Naive thymus-derived CD4-positive, alpha-beta T cell (primary cell): ENCODE measurements around the gene DYNLT4. TPM values are rescaled to one million over a fixed set of nuclear protein-coding genes. Genes with fewer than 3 reads are reported as not detected.

Experiments used
- ATAC-seq: fragments of 150-1000 bp; cut with Tn5 transposase; 2 replicates; pipeline ENCODE4 v1.10.0; 2021; ENCODE audit warnings: mild to moderate bottlenecking, moderate library complexity
- CTCF ChIA-PET: fragments of 350-600 bp; sonication (Branson Sonifier 250); formaldehyde crosslinking; loops from one replicate; lab custom pipeline; 2021; ENCODE audit warnings: antibody characterized with exemption; lab: Charles Lee
- POLR2A ChIA-PET: fragments of 350-600 bp; sonication (Branson Sonifier 250); formaldehyde crosslinking; loops from one replicate; lab custom pipeline; 2021; ENCODE audit warnings: antibody characterized with exemption, inconsistent platforms; lab: Charles Lee
- DNase-seq, 9 donors: peaks; one replicate each; pipeline versions ENCODE4 v3.0.0 to v3.0.0-alpha.2; 2020 to 2022; ENCODE audit warnings: mixed read lengths in 1 of 9
- H3K27ac ChIP-seq: one replicate; pipeline ENCODE4 v1.7.0; 2013; ENCODE audit warnings: mild to moderate bottlenecking, low read depth, low read length, moderate library complexity
- H3K27me3 ChIP-seq, 2 donors: one replicate each; pipeline ENCODE4 v1.7.0; 2013; ENCODE audit warnings: low read length in 2 of 2, mild to moderate bottlenecking in 2 of 2, moderate library complexity in 2 of 2; ENCODE audit not compliant: control insufficient read depth in 2 of 2, insufficient read depth in 2 of 2
- H3K36me3 ChIP-seq, 3 experiments: 1 replicate in 2 of 3; 2 replicates in 1 of 3; pipeline ENCODE4 v1.7.0; 2013; ENCODE audit warnings: low read length in 3 of 3, mild to moderate bottlenecking in 3 of 3, moderate library complexity in 1 of 3; ENCODE audit not compliant: insufficient read depth in 3 of 3, control insufficient read depth in 2 of 3
- H3K4me1 ChIP-seq, 2 donors: one replicate each; pipeline ENCODE4 v1.7.0; 2013; ENCODE audit warnings: low read length in 2 of 2, mild to moderate bottlenecking in 2 of 2, moderate library complexity in 1 of 2; ENCODE audit not compliant: control insufficient read depth in 2 of 2, insufficient read depth in 2 of 2
- H3K4me3 ChIP-seq: 2 replicates; pipeline ENCODE4 v1.7.0; 2013; ENCODE audit warnings: mild to moderate bottlenecking, low read length
- H3K9me3 ChIP-seq, 3 experiments: 1 replicate in 2 of 3; 2 replicates in 1 of 3; pipeline ENCODE4 v1.7.0; 2013; ENCODE audit warnings: low read length in 3 of 3; ENCODE audit not compliant: control insufficient read depth in 2 of 3
- H3K27ac Mint-ChIP-seq, 9 donors: one replicate each; pipeline ENCODE4 v1.8.0; 2020 to 2022; ENCODE audit warnings: mixed read lengths in 9 of 9, mild to moderate bottlenecking in 8 of 9, moderate library complexity in 5 of 9, inconsistent platforms in 2 of 9
- H3K27me3 Mint-ChIP-seq, 5 donors: one replicate each; pipeline ENCODE4 v1.8.0; 2021 to 2022; ENCODE audit warnings: mixed read lengths in 5 of 5, mild to moderate bottlenecking in 1 of 5
- H3K36me3 Mint-ChIP-seq, 5 donors: one replicate each; pipeline ENCODE4 v1.8.0; 2020 to 2022; ENCODE audit warnings: mixed read lengths in 5 of 5, mild to moderate bottlenecking in 3 of 5, inconsistent platforms in 1 of 5
- H3K4me1 Mint-ChIP-seq, 7 donors: one replicate each; pipeline ENCODE4 v1.8.0; 2020 to 2022; ENCODE audit warnings: mixed read lengths in 7 of 7, mild to moderate bottlenecking in 3 of 7, inconsistent platforms in 1 of 7
- H3K4me3 Mint-ChIP-seq, 10 donors: one replicate each; pipeline ENCODE4 v1.8.0; 2020 to 2022; ENCODE audit warnings: mild to moderate bottlenecking in 10 of 10, mixed read lengths in 10 of 10, moderate library complexity in 6 of 10, inconsistent platforms in 2 of 10
- H3K9me3 Mint-ChIP-seq, 11 donors: one replicate each; pipeline ENCODE4 v1.8.0; 2020 to 2022; ENCODE audit warnings: mixed read lengths in 11 of 11, mild to moderate bottlenecking in 4 of 11, inconsistent platforms in 1 of 11, moderate library complexity in 1 of 11
- intact Hi-C, 2 donors: fragments of 100-400 bp; cut with micrococcal nuclease; formaldehyde crosslinking; loops; one replicate each; pipeline ENCODE4 v1.15.1; 2023
- polyA plus RNA-seq, 2 donors: library from polyadenylated mRNA; unstranded; fragments of 300-500 nt; fragmentation: Illumina TruSeq; gene quantifications; one replicate each; pipeline ENCODE4 v1.2.3, GENCODE V29; 2021
- total RNA-seq, 6 experiments: library from RNA in 5 of 6; stranded (reverse) in 5 of 6; gene quantifications; 1 replicate in 5 of 6; 2 replicates in 1 of 6; pipeline ENCODE4 v1.2.3 and lab custom pipeline; 2021 to 2026

DYNLT4 gene, protein sequence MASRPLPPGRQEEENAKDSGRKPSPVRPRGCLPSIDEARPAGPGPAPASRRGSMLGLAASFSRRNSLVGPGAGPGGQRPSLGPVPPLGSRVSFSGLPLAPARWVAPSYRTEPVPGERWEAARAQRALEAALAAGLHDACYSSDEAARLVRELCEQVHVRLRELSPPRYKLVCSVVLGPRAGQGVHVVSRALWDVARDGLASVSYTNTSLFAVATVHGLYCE
- total RNA-seq (1 to 10 TPM in 2 of 5 experiments, under 1 TPM in 3; 0.31 to 9.7 (median 0.87) TPM), polyA plus RNA-seq (under 1 TPM in 1 of 2 donors, not detected in 1; 0.47 TPM), total RNA-seq (lab: John Stamatoyannopoulos, UW) (6.5 reads per million, percentile 28 among the genes with 10 or more reads in this experiment)

DNA sequence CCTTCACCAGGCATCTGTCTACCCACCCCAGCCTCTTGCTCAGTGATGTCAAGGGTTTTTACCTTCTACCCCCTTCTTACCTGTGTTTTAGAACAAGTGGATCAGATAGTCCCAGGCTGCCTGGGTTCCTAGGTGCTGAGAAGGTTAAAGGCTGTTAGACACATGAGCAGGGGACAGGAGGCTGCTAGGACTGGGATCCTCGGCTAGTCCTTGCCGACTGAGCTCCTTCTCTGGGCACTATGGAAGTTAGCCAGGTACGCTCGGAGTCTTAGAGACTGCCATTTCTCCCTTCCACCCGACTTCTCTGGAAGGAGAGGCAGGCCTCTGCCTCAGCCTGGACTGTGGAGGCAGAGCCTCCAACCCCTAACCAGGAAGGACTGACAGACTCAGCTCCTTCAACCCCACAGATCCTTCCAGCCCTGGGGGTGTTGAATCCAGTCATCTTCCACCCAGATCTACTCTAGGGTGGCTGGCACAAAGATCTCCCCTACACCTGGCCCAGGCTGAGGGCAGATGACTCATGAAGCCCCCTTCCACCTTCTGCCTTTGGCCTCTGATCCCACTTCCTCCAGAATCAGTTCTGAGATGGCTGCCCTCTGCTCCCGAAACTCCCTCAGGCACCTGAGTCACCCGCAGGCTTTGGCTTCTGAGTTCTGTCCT lies at the start of gene DYNLT4:
DYNLT4 (minus strand) TSS at position 648 of the 660 bp plus-strand sequence. CDS start 683 bp downstream, outside the sequence.
- H3K4me3 Mint-ChIP-seq = peak within 1 kb of the TSS; percentile 63 to 90 (median 80)
- no peaks in the 10 kb centered on the region for H3K27me3 ChIP-seq
- H3K4me1 ChIP-seq = peaks cover 70 to 72% of the 10 kb centered on the region in 2 donors
- ATAC-seq (no peak), DNase-seq (no peak)
- peaks cover 9 to 45% (median 29%) of the 10 kb centered on the region in 5 donors for H3K36me3 Mint-ChIP-seq
- peak within 1 kb of the TSS; percentile 91 for H3K27ac ChIP-seq
- H3K9me3 ChIP-seq = no peaks in the 10 kb centered on the region
- H3K9me3 Mint-ChIP-seq = peaks cover 0 to 7% (median 0%) of the 10 kb centered on the region in 11 donors
- POLR2A ChIA-PET = interaction anchor here (0.6 to 18.7 kb wide), 11 partner anchors 8 to 497 kb away, joined by 3 to 709 read pairs (median 11); partner anchors contain the start of genes BEST4, HECTD3, RPS8 and UROD
- peaks cover 52 to 85% (median 78%) of the 10 kb centered on the region in 7 donors for H3K4me1 Mint-ChIP-seq
- intact Hi-C loops = loop anchor here (5.0 to 10.0 kb wide), 3 partner anchors 398 to 775 kb away; partner anchors contain the start of genes TESK2 (in 2 of the 2), NASP (in 1 of the 2) and ZSWIM5 (in 1 of the 2)
- peaks cover 14 to 42% (median 18%) of the 10 kb centered on the region in 3 experiments for H3K36me3 ChIP-seq
- peaks cover 0 to 3% (median 0%) of the 10 kb centered on the region in 5 donors for H3K27me3 Mint-ChIP-seq
- H3K27ac Mint-ChIP-seq = peak within 1 kb of the TSS; percentile 98 to 100 (median 99)
- peak within 1 kb of the TSS; percentile 48 for H3K4me3 ChIP-seq
- CTCF ChIA-PET = interaction anchor here (0.6 to 3.2 kb wide), 5 partner anchors 9 to 79 kb away, joined by 3 to 34 read pairs (median 4); no protein-coding TSS in a partner anchor

DNA sequence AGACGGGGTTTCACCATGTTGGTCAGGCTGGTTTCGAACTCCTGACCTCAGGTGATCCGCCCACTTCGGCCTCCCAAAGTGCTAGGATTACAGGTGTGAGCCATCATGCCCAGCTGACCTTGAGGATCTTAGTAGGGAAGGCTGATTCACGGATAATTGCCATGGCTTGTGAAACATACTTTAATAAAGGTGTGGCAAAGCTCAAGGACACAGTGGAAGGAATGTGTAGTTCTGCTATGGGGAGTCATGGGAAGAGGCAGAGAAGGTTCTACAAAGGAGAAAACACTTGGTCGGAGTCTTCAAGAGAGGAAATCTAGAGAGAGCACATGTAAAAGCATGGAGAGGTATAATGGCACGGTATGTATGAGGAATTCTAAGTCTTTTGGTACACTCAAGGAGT lies 48.6 kb upstream of the DYNLT4 start:
- ATAC-seq = no peak
- Histone ChIP-seq H3K36me3 (peaks cover 0 to 12% (median 0%) of the 10 kb centered on the region in 3 experiments), H3K9me3 (no peaks in the 10 kb centered on the region), H3K27ac (no peak overlapping the region), H3K4me1 (no peaks in the 10 kb centered on the region), H3K4me3 (no peak overlapping the region), H3K27me3 (no peaks in the 10 kb centered on the region)
- H3K4me1 Mint-ChIP-seq = no peaks in the 10 kb centered on the region
- peaks cover 5 to 49% (median 28%) of the 10 kb centered on the region in 5 donors for H3K36me3 Mint-ChIP-seq
- no peaks in the 10 kb centered on the region for H3K9me3 Mint-ChIP-seq
- DNase-seq = no peak
- H3K27ac Mint-ChIP-seq = peak overlapping the region in 1 of 9 donors; percentile 65
- ChIA-PET POLR2A (no interaction called here), CTCF (no interaction called here)
- intact Hi-C loops = no loop called here
- no peak overlapping the region for H3K4me3 Mint-ChIP-seq
- H3K27me3 Mint-ChIP-seq = no peaks in the 10 kb centered on the region

- Histone ChIP-seq H3K4me1 (no peaks in the 10 kb centered on the region), H3K4me3 (no peak overlapping the region), H3K27me3 (no peaks in the 10 kb centered on the region), H3K27ac (no peak overlapping the region), H3K9me3 (no peaks in the 10 kb centered on the region), H3K36me3 (peaks cover 0 to 19% (median 0%) of the 10 kb centered on the region in 3 experiments)
- Mint-ChIP-seq H3K27ac (no peak overlapping the region), H3K9me3 (no peaks in the 10 kb centered on the region), H3K4me3 (no peak overlapping the region), H3K36me3 (peaks cover 5 to 49% (median 28%) of the 10 kb centered on the region in 5 donors), H3K27me3 (no peaks in the 10 kb centered on the region), H3K4me1 (peaks cover 0 to 4% (median 2%) of the 10 kb centered on the region in 7 donors)
- POLR2A ChIA-PET = no interaction called here
- DNase-seq (no peak), ATAC-seq (no peak)
- intact Hi-C loops = no loop called here
- CTCF ChIA-PET = no interaction called here
Observed at GRCh38 chr1:44854970-44855369, 47.8 kb upstream of the DYNLT4 start.

- H3K27me3 Mint-ChIP-seq = no peaks in the 10 kb centered on the region
- H3K27ac Mint-ChIP-seq = peak overlapping the region in 1 of 9 donors; percentile 41
- ChIA-PET CTCF (interaction anchor here (0.9 kb wide), 1 partner anchor 122 kb away, joined by 3 read pairs; the partner anchor contains the start of gene RNU5D-1), POLR2A (no interaction called here)
- H3K4me3 Mint-ChIP-seq = no peak overlapping the region
- Histone ChIP-seq H3K4me3 (no peak overlapping the region), H3K9me3 (no peaks in the 10 kb centered on the region), H3K4me1 (no peaks in the 10 kb centered on the region), H3K36me3 (peaks cover 0 to 28% (median 0%) of the 10 kb centered on the region in 3 experiments), H3K27ac (no peak overlapping the region), H3K27me3 (no peaks in the 10 kb centered on the region)
- ATAC-seq = no peak
- no peak for DNase-seq
- peaks cover 5 to 52% (median 31%) of the 10 kb centered on the region in 5 donors for H3K36me3 Mint-ChIP-seq
- intact Hi-C loops = no loop called here
- no peaks in the 10 kb centered on the region for H3K9me3 Mint-ChIP-seq
- H3K4me1 Mint-ChIP-seq = peaks cover 0 to 9% (median 2%) of the 10 kb centered on the region in 7 donors
Observed at GRCh38 chr1:44853201-44853600, 46.0 kb upstream of the DYNLT4 start.

DNA sequence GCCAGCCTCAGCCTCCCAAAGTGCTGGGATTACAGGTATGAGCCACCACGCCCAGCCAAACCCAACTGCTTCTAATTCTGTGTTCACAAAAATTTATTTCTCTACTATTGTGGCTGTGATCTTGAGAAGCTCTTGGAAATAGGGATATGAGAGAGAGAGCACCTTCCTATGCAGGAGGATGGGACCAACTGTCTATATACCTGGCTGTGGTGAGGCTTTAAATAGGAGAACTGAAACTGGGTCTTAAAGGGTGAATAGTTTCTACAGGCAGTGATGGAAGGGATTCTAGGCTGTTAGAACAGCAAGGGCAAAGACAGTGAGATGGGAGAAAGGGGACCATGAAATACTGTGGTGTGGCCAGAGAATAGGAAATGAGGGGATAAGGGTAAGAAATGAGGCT lies 44.2 kb upstream of the DYNLT4 start:
- ChIA-PET POLR2A (no interaction called here), CTCF (no interaction called here)
- Mint-ChIP-seq H3K27me3 (no peaks in the 10 kb centered on the region), H3K4me3 (no peak overlapping the region), H3K4me1 (peaks cover 0 to 9% (median 2%) of the 10 kb centered on the region in 7 donors), H3K36me3 (peaks cover 5 to 43% (median 22%) of the 10 kb centered on the region in 5 donors), H3K9me3 (no peaks in the 10 kb centered on the region), H3K27ac (no peak overlapping the region)
- H3K9me3 ChIP-seq = no peaks in the 10 kb centered on the region
- H3K36me3 ChIP-seq = peaks cover 0 to 20% (median 0%) of the 10 kb centered on the region in 3 experiments
- H3K27me3 ChIP-seq = no peaks in the 10 kb centered on the region
- H3K27ac ChIP-seq = no peak overlapping the region
- no peak for DNase-seq
- H3K4me3 ChIP-seq = no peak overlapping the region
- ATAC-seq = no peak
- H3K4me1 ChIP-seq = no peaks in the 10 kb centered on the region
- intact Hi-C loops = no loop called here

DNA sequence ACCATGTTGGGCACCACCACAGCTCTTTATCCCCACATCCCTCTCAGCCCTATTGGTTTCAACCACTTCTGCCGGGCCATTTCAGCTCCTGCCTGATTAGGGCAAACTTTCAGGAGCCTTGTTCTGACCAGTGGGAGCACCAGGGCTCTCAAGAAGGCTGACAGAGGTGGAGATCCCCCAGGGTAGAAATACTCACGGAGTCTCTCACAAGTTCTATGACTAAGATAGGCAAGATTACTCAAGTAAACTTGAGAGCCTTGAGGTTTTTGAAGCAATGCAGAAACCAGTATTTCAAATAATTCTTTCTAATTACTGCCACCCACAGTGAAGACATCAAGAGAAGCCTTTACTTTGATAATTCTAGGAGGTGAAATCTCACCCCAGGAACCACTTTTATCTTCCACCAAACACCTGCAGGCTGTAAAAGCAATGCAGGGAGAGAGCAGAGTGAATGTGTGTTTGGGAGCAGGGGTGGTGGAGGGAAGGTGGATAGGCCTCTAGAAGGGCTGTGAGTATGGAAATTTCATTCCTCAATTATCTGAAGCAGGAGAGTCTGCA lies 42.5 kb upstream of the DYNLT4 start:
- Mint-ChIP-seq H3K9me3 (no peaks in the 10 kb centered on the region), H3K4me1 (peaks cover 0 to 9% (median 2%) of the 10 kb centered on the region in 7 donors), H3K36me3 (peaks cover 0 to 31% (median 19%) of the 10 kb centered on the region in 5 donors), H3K4me3 (no peak overlapping the region), H3K27ac (peak overlapping the region in 1 of 9 donors; percentile 74), H3K27me3 (peaks cover 0 to 2% (median 0%) of the 10 kb centered on the region in 5 donors)
- no peaks in the 10 kb centered on the region for H3K9me3 ChIP-seq
- DNase-seq = no peak
- H3K36me3 ChIP-seq = peaks cover 0 to 17% (median 0%) of the 10 kb centered on the region in 3 experiments
- ChIA-PET CTCF (no interaction called here), POLR2A (no interaction called here)
- ATAC-seq = no peak
- intact Hi-C loops = no loop called here
- H3K27ac ChIP-seq = no peak overlapping the region
- no peaks in the 10 kb centered on the region for H3K4me1 ChIP-seq
- H3K4me3 ChIP-seq = no peak overlapping the region
- H3K27me3 ChIP-seq = no peaks in the 10 kb centered on the region
